K562 (cell line): Measurements from ENCODE around the gene WDR46.

Experiments
- TF ChIP-seq, protein P1 (sequence below): sonication (generic); formaldehyde crosslinking; IDR thresholded peaks from 2 replicates; pipeline ENCODE4 v1.8.1; 2023; ENCODE audit warnings: mild to moderate bottlenecking, missing genetic modification reagents
- TF ChIP-seq, protein P2 (sequence below): fragments of 200-800 bp; sonication (Bioruptor generic); IDR thresholded peaks from 2 replicates; pipeline ENCODE4 v1.6.1; 2017; ENCODE audit warnings: missing genetic modification characterization, missing compliant biosample characterization

DNA sequence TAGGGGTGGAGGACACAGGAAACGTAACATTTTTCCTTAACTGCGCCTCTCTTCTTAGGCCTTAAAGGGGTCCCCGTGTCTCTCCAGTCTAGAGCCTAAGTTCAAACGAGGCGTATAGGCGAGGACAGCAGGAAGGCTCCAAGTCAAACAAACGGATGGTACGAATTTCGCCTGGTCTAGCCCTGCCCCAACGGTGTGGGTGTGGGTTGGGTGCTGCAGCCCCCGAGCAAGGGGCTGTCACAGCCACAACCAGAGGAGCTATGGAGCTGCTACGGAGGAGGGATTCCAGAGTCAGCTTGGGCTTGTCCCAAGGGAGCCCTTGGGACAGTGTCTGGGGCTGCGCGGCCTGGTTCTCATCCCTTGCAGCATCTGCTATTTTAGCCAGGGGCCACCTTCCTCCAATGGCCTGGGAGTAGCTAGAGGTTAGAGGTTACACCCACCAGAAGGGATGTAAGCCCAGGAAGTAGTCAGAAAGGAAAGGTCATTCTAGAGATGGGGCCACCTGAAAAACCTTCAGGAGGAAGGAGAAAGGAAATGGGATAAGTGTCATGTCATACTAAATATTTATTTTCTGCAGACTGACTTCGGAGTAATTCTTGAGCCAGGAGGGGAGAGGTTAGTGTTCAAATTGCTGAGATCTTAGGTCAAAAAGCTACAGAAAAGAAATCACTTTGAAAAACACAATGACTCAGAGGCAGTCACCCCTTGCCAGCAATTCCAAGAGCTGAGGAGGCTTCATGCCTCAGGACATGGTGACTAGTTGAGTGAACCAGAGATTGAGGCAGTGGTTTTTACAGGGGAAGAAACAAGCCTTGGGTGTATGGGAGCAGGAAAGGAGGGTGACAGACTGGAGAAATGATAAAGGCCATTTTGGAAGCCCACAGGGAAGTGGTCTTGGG lies 39.1 kb downstream of the WDR46 start:
- TF ChIP-seq, protein P1, sequence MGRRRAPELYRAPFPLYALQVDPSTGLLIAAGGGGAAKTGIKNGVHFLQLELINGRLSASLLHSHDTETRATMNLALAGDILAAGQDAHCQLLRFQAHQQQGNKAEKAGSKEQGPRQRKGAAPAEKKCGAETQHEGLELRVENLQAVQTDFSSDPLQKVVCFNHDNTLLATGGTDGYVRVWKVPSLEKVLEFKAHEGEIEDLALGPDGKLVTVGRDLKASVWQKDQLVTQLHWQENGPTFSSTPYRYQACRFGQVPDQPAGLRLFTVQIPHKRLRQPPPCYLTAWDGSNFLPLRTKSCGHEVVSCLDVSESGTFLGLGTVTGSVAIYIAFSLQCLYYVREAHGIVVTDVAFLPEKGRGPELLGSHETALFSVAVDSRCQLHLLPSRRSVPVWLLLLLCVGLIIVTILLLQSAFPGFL (CRISPR knock-in tag), result no peak
- TF ChIP-seq, protein P2, sequence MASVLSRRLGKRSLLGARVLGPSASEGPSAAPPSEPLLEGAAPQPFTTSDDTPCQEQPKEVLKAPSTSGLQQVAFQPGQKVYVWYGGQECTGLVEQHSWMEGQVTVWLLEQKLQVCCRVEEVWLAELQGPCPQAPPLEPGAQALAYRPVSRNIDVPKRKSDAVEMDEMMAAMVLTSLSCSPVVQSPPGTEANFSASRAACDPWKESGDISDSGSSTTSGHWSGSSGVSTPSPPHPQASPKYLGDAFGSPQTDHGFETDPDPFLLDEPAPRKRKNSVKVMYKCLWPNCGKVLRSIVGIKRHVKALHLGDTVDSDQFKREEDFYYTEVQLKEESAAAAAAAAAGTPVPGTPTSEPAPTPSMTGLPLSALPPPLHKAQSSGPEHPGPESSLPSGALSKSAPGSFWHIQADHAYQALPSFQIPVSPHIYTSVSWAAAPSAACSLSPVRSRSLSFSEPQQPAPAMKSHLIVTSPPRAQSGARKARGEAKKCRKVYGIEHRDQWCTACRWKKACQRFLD (CRISPR knock-in tag), result no peak
